ENCODE results near the gene MKI67. TPM values are rescaled to one million over a fixed set of nuclear protein-coding genes. Genes with fewer than 3 reads are reported as not detected.

MKI67 gene
- polyA plus RNA-seq, 1 of the 3 experiments (the other 2 are of a cell fraction): 7.5 TPM

DNA sequence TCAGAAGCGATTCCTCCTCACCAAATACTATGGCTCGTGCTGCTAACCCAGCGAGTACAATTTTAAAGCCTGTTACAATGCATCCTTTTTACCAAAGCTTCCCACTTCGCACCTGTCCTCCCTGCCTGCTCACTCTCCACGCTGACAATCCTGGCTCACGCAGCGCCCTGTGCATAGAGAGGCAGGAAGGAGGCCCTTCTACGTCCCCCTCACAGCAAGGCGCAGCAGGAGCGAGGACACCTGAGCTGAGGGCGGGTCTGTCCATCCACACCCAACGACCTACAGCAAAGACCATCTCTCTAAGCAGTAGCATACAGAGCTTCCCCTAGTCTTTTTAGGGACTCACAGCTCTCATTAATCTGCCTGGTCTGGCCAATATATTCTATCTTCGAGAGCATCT, 46.0 kb downstream of the MKI67 start (continued):
- TF ChIP-seq, protein P1, sequence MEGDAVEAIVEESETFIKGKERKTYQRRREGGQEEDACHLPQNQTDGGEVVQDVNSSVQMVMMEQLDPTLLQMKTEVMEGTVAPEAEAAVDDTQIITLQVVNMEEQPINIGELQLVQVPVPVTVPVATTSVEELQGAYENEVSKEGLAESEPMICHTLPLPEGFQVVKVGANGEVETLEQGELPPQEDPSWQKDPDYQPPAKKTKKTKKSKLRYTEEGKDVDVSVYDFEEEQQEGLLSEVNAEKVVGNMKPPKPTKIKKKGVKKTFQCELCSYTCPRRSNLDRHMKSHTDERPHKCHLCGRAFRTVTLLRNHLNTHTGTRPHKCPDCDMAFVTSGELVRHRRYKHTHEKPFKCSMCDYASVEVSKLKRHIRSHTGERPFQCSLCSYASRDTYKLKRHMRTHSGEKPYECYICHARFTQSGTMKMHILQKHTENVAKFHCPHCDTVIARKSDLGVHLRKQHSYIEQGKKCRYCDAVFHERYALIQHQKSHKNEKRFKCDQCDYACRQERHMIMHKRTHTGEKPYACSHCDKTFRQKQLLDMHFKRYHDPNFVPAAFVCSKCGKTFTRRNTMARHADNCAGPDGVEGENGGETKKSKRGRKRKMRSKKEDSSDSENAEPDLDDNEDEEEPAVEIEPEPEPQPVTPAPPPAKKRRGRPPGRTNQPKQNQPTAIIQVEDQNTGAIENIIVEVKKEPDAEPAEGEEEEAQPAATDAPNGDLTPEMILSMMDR (IDR thresholded peaks at IDR 0.05): no peak
- TF ChIP-seq, protein P2, sequence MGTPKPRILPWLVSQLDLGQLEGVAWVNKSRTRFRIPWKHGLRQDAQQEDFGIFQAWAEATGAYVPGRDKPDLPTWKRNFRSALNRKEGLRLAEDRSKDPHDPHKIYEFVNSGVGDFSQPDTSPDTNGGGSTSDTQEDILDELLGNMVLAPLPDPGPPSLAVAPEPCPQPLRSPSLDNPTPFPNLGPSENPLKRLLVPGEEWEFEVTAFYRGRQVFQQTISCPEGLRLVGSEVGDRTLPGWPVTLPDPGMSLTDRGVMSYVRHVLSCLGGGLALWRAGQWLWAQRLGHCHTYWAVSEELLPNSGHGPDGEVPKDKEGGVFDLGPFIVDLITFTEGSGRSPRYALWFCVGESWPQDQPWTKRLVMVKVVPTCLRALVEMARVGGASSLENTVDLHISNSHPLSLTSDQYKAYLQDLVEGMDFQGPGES (IDR thresholded peaks at IDR 0.05; ENCODE audit: low read depth, low read length): no peak
- no peak for TF ChIP-seq MXI1 (IDR thresholded peaks at IDR 0.05; ENCODE audit: low read depth, low read length)

DNA sequence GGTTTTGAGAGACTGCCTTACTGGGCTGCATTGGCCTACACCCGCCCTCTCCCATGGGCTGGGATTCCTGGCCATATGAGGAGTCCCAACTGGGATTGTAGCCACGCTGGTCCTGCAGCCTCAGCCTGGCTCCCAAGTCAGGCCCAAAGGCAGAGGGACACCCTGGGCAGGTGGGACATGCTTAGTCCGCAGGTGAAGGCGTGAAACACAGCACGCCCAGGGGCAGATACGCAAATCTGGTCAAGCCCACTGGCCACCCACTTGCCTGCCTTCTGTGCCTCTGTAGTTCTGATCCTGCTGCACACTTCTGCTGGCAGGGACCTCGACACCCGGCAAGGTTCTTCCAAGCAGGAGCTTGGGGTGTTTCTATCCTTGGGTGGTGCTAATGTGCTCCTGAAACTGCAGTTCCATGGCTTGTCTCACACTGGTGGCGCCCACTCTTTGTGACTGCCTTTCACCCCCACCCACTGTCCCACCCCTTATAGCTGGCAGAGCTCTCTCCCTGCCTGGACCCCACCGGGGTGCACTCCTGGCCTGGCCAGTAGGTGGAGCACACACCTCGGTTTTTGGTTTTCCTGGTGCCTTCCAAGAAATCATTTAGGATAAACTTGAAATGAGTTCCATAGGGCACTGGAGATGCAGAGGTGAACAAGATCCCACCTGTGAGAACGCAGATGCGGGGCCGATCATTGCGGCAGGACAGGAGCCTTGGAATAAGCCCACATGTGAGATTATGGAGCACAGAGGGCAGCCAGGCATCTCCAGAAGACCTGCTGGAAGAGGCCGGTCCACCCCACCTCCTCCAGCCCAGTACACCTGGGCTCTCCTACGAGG, 47.9 kb downstream of the MKI67 start:
- Histone ChIP-seq H3K27me3 (ENCODE audit: insufficient read depth) (no peaks in the 10 kb centered on the region), H3K36me3 (replicated peaks in 1 of 2; ENCODE audit: control insufficient read depth in 1 of 2, insufficient read depth in 2 of 2, low read length in 1 of 2) (peaks cover 0 to 29% of the 10 kb centered on the region in 2 experiments), H4K20me1 (ENCODE audit: insufficient read depth) (no peaks in the 10 kb centered on the region), H3F3A (replicated peaks; ENCODE audit: insufficient read depth) (no peaks in the 10 kb centered on the region), H2AFZ (ENCODE audit: low read depth) (no peak overlapping the region), H3K4me1 (ENCODE audit: control insufficient read depth in 1 of 2, insufficient read depth in 2 of 2, low read depth in 1 of 2, low read length in 1 of 2) (no peaks in the 10 kb centered on the region; a peak in 1 of 4 replicates), H3K9me2 (no peaks in the 10 kb centered on the region), H3K4me2 (no peak overlapping the region), H3K9me3 (no peaks in the 10 kb centered on the region), H3K27ac (ENCODE audit: low read depth in 2 of 2, low read length in 1 of 2) (no peak overlapping the region), H3K4me3 (ENCODE audit: low read depth in 2 of 2, low read length in 1 of 2) (no peak overlapping the region; a peak in 1 of 4 replicates), H3K9ac (no peak overlapping the region), H3K79me2 (ENCODE audit: insufficient read depth) (no peaks in the 10 kb centered on the region)
- POLR2A ChIA-PET: no interaction called here
- WGBS (ENCODE audit: low lambda C conversion rate): 61% methylated on average over 10 of the region's 17 CpGs
- DNase-seq: peak; percentile 86
- peak; percentile 85 for TF ChIP-seq SMC3 (IDR thresholded peaks at IDR 0.05; ENCODE audit: low read depth, low read length)
- TF ChIP-seq, protein P3, sequence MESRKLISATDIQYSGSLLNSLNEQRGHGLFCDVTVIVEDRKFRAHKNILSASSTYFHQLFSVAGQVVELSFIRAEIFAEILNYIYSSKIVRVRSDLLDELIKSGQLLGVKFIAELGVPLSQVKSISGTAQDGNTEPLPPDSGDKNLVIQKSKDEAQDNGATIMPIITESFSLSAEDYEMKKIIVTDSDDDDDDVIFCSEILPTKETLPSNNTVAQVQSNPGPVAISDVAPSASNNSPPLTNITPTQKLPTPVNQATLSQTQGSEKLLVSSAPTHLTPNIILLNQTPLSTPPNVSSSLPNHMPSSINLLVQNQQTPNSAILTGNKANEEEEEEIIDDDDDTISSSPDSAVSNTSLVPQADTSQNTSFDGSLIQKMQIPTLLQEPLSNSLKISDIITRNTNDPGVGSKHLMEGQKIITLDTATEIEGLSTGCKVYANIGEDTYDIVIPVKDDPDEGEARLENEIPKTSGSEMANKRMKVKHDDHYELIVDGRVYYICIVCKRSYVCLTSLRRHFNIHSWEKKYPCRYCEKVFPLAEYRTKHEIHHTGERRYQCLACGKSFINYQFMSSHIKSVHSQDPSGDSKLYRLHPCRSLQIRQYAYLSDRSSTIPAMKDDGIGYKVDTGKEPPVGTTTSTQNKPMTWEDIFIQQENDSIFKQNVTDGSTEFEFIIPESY (IDR thresholded peaks at IDR 0.05; ENCODE audit: borderline replicate concordance, low read depth): no peak
- TF ChIP-seq RAD21 (IDR thresholded peaks at IDR 0.05; ENCODE audit: low read length): peak; percentile 86
- TF ChIP-seq, protein P1 (IDR thresholded peaks at IDR 0.05): peak; percentile 80
- no peak for TF ChIP-seq GATA2 (CRISPR knock-in tag; IDR thresholded peaks at IDR 0.05)
- TF ChIP-seq TCF12 (IDR thresholded peaks at IDR 0.05): no peak
- CTCF ChIA-PET: interaction anchor here (0.5 to 7.3 kb wide), 36 partner anchors 9 to 1254 kb away, joined by 3 to 143 read pairs (median 4); no protein-coding TSS in a partner anchor
